Measurements from ENCODE around the gene KCNAB1.

KCNAB1 gene

GRCh38 chr3:156511987-156512677 is 391.8 kb downstream of the KCNAB1 start:
- Histone ChIP-seq H2AFZ (no peak overlapping the region), H3K4me1 (no peaks in the 10 kb centered on the region), H3K9me3 (ENCODE audit: control insufficient read depth, low read length) (no peaks in the 10 kb centered on the region), H3K4me2 (ENCODE audit: low read length) (no peak overlapping the region), H3K27ac (no peak overlapping the region), H3K27me3 (ENCODE audit: control insufficient read depth, insufficient read depth, low read length) (no peaks in the 10 kb centered on the region), H3K4me3 (ENCODE audit: low read depth, low read length) (no peak overlapping the region), H3K9ac (no peak overlapping the region), H3K79me2 (no peaks in the 10 kb centered on the region), H3K36me3 (ENCODE audit: control insufficient read depth, insufficient read depth, low read length) (no peaks in the 10 kb centered on the region)
- no peak for TF ChIP-seq CTCF (IDR thresholded peaks at IDR 0.05)

DNA sequence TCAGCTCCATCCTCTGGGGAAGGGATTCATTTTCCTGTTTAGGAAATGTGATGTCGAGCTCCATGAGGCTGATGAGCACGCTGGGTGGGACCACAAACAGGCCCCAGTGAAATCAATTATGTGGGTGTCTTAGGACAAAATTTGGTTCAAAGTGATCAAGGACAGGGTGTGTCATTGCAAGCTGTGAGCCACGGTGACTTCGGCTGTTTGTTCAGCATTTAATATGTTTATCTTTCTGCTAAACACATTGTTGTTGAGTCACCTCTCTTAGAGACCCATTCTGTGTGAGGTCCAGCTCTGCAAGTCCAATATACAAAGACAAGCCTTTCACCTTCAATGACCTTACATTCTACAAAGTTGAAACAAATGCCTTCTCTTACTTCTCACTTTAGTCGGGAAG is 393.2 kb downstream of the KCNAB1 start:
- Histone ChIP-seq H3K4me1 (no peaks in the 10 kb centered on the region), H3K36me3 (ENCODE audit: control insufficient read depth, insufficient read depth, low read length) (no peaks in the 10 kb centered on the region), H3K79me2 (no peaks in the 10 kb centered on the region), H3K9me3 (ENCODE audit: control insufficient read depth, low read length) (no peaks in the 10 kb centered on the region), H3K4me2 (ENCODE audit: low read length) (no peak overlapping the region), H3K27me3 (ENCODE audit: control insufficient read depth, insufficient read depth, low read length) (no peaks in the 10 kb centered on the region), H3K4me3 (ENCODE audit: low read depth, low read length) (no peak overlapping the region), H3K27ac (no peak overlapping the region), H3K9ac (no peak overlapping the region), H2AFZ (no peak overlapping the region)
- no peak for TF ChIP-seq CTCF (IDR thresholded peaks at IDR 0.05)

DNA sequence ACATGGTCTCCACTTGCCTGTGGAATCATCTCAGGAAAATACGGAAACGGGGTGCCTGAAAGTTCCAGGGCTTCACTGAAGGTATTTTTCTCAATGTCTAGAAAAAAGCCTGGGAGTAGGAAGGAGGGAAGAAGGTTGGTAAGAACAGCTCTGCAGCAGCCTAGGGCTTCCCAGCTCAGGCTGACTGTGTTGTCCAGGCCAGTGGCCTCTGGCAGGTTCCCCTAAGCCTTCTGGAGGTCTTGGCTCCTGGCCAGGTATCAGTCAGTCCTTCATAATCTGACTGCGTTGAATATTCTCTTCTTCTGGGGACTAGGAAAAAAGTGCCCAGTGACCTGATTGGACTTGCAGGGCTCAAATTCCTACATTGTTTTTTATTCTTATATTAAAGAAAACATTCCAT is 395.9 kb downstream of the KCNAB1 start:
- Histone ChIP-seq H3K4me3 (ENCODE audit: low read depth, low read length) (no peak overlapping the region), H3K79me2 (no peaks in the 10 kb centered on the region), H3K4me1 (no peaks in the 10 kb centered on the region), H3K27ac (no peak overlapping the region), H3K9ac (no peak overlapping the region), H3K36me3 (ENCODE audit: control insufficient read depth, insufficient read depth, low read length) (no peaks in the 10 kb centered on the region), H3K4me2 (ENCODE audit: low read length) (no peak overlapping the region), H2AFZ (no peak overlapping the region), H3K9me3 (ENCODE audit: control insufficient read depth, low read length) (no peaks in the 10 kb centered on the region), H3K27me3 (ENCODE audit: control insufficient read depth, insufficient read depth, low read length) (no peaks in the 10 kb centered on the region)
- no peak for TF ChIP-seq CTCF (IDR thresholded peaks at IDR 0.05)

DNA sequence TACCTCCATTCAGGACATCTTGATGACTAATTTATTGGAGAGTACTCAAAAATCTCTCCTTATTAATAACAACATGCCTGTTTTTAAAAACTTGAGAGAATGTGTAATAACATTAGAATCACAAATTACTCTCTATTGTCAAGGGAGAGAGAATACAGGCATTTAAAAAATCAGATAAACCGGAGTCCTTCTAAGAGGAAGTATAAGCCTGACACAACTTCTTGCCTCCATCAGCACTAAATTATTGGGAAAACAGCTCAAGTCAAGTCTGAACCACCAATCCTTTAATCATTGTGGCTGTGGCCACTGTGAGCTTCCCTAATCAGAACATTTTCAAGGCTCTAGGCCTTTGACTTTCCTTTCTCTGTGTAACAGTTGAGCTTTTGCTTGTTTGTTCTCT is 396.6 kb downstream of the KCNAB1 start:
- no peak overlapping the region for H3K4me3 ChIP-seq (ENCODE audit: low read depth, low read length)
- no peak overlapping the region for H3K9ac ChIP-seq
- TF ChIP-seq CTCF (IDR thresholded peaks at IDR 0.05): no peak
- no peak overlapping the region for H3K4me2 ChIP-seq (ENCODE audit: low read length)
- H3K36me3 ChIP-seq (ENCODE audit: control insufficient read depth, insufficient read depth, low read length): no peaks in the 10 kb centered on the region
- H3K27ac ChIP-seq: no peak overlapping the region
- H3K4me1 ChIP-seq: no peaks in the 10 kb centered on the region
- no peak overlapping the region for H2AFZ ChIP-seq
- no peaks in the 10 kb centered on the region for H3K79me2 ChIP-seq
- H3K27me3 ChIP-seq (ENCODE audit: control insufficient read depth, insufficient read depth, low read length): no peaks in the 10 kb centered on the region
- H3K9me3 ChIP-seq (ENCODE audit: control insufficient read depth, low read length): no peaks in the 10 kb centered on the region

DNA sequence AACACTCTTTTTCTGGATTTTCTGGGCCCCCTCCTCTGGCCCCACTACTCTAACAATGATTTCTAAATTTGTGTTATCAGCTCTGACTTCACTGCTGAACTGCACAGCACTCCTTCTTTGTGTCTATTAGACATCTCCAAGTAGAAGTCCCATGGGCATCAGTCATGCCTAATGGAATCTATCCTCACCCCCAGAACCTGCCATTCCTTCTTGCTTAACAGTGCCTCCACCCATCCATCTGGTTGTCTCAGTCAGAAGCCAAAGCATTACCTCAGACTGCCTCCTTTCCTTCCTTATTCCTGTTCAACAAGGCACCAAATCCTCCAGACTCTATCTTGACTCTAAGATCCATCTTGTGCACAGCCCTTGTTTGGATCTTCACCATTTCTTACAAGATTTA is 398.3 kb downstream of the KCNAB1 start:
- Histone ChIP-seq H3K4me3 (ENCODE audit: low read depth, low read length) (no peak overlapping the region), H3K4me1 (peaks cover 5% of the 10 kb centered on the region), H3K27ac (no peak overlapping the region)

More for the DNA sequence above, 398.3 kb downstream of the KCNAB1 start:
- no peak overlapping the region for H3K9ac ChIP-seq
- H3K27me3 ChIP-seq (ENCODE audit: control insufficient read depth, insufficient read depth, low read length): no peaks in the 10 kb centered on the region
- no peaks in the 10 kb centered on the region for H3K9me3 ChIP-seq (ENCODE audit: control insufficient read depth, low read length)
- H2AFZ ChIP-seq: no peak overlapping the region
- no peaks in the 10 kb centered on the region for H3K36me3 ChIP-seq (ENCODE audit: control insufficient read depth, insufficient read depth, low read length)
- H3K79me2 ChIP-seq: no peaks in the 10 kb centered on the region
- TF ChIP-seq CTCF (IDR thresholded peaks at IDR 0.05): no peak
- H3K4me2 ChIP-seq (ENCODE audit: low read length): no peak overlapping the region
